Activated naive CD4-positive, alpha-beta T cell treated with anti-CD3 and anti-CD28 coated beads, Interleukin-2, amount 50 U/mL, for 24 hours (primary cell): ENCODE measurements around the gene PROZ.
A peak's percentile ranks its signal among the peaks of the same experiment; 100 is the strongest.

Experiments used
- H3K27ac Mint-ChIP-seq: one replicate; pipeline ENCODE4 v1.8.0; 2021; ENCODE audit warnings: mild to moderate bottlenecking, mixed read lengths
- H3K27me3 Mint-ChIP-seq: one replicate; pipeline ENCODE4 v1.8.0; 2021; ENCODE audit warnings: mixed read lengths
- H3K36me3 Mint-ChIP-seq: one replicate; pipeline ENCODE4 v1.8.0; 2021; ENCODE audit warnings: mixed read lengths
- H3K4me1 Mint-ChIP-seq: one replicate; pipeline ENCODE4 v1.8.0; 2021; ENCODE audit warnings: mixed read lengths
- H3K4me3 Mint-ChIP-seq: one replicate; pipeline ENCODE4 v1.8.0; 2021; ENCODE audit warnings: mild to moderate bottlenecking, mixed read lengths
- H3K9me3 Mint-ChIP-seq: one replicate; pipeline ENCODE4 v1.8.0; 2021; ENCODE audit warnings: mixed read lengths

PROZ gene

GRCh38 chr13:113190181-113190580 is 31.7 kb downstream of the PROZ start:
- H3K36me3 Mint-ChIP-seq: peaks cover 20% of the 10 kb centered on the region
- H3K4me3 Mint-ChIP-seq: no peak overlapping the region
- H3K9me3 Mint-ChIP-seq: no peaks in the 10 kb centered on the region
- no peak overlapping the region for H3K27ac Mint-ChIP-seq
- peaks cover 30% of the 10 kb centered on the region for H3K4me1 Mint-ChIP-seq
- no peaks in the 10 kb centered on the region for H3K27me3 Mint-ChIP-seq

GRCh38 chr13:113192279-113192678 is 33.8 kb downstream of the PROZ start:
- no peak overlapping the region for H3K27ac Mint-ChIP-seq
- no peak overlapping the region for H3K4me3 Mint-ChIP-seq
- H3K27me3 Mint-ChIP-seq: no peaks in the 10 kb centered on the region
- H3K4me1 Mint-ChIP-seq: peaks cover 15% of the 10 kb centered on the region
- no peaks in the 10 kb centered on the region for H3K9me3 Mint-ChIP-seq
- peaks cover 26% of the 10 kb centered on the region for H3K36me3 Mint-ChIP-seq

DNA sequence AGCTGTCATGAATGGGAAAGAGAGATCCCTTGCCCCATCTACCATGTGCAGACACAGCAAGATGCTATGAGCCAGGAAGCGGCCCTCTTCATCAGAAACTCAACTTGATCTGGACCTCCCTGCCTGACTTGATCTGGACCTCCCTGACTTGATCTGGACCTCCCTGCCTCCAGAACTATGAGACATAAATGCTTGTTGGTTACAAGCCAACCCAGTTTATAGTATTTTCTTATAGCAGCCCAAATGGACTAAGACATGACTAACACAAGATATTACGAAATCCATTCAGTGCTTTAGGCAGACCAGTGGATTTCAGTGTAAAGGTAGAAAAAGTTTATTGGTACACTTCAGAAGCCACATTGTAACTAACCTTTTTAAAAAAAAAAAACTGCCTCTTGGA is 34.5 kb downstream of the PROZ start:
- Mint-ChIP-seq H3K36me3 (peaks cover 25% of the 10 kb centered on the region), H3K27ac (no peak overlapping the region), H3K27me3 (no peaks in the 10 kb centered on the region), H3K4me3 (no peak overlapping the region), H3K4me1 (peaks cover 9% of the 10 kb centered on the region), H3K9me3 (no peaks in the 10 kb centered on the region)

GRCh38 chr13:113195360-113195759 is 36.9 kb downstream of the PROZ start:
- H3K36me3 Mint-ChIP-seq: peaks cover 16% of the 10 kb centered on the region
- H3K27me3 Mint-ChIP-seq: no peaks in the 10 kb centered on the region
- no peak overlapping the region for H3K27ac Mint-ChIP-seq
- H3K4me1 Mint-ChIP-seq: peaks cover 6% of the 10 kb centered on the region
- H3K9me3 Mint-ChIP-seq: no peaks in the 10 kb centered on the region
- no peak overlapping the region for H3K4me3 Mint-ChIP-seq

DNA sequence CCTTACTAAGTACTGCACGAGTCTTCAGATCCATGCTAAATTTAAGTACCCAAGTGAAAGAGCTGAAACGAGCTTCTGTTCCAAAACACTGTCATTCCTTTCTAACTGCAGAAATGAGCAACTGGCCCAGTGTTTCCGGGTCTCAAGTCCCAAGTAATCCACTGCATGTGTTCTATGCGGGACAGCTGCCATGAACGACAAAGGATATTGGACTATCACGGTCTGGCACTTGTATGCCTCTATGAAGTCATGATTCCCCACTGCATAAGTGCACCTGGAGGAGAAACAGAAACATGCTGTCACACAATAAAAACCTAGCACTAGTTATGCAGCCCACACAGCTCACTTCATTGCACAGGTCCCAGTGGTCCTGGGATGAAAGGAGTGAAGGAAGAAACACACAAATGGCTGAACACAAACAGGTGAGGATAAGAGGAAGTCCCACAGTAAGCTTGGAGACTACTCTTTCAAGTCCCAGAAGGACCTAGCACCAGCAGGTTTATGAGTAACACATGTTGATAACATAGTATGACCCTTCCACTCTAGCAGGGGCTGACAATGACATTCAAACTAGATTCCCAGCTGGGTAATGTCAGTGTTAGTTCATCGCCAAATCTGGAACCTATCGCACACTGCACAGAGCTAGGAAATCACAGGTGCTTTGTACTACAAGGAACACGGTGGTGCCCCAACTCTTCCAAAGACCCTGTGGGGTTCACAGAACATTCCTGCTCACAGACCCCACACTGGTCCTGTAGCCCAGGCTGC is 38.7 kb downstream of the PROZ start:
- Mint-ChIP-seq H3K36me3 (peaks cover 16% of the 10 kb centered on the region), H3K9me3 (no peaks in the 10 kb centered on the region), H3K27ac (no peak overlapping the region), H3K4me3 (no peak overlapping the region), H3K27me3 (no peaks in the 10 kb centered on the region), H3K4me1 (peaks cover 13% of the 10 kb centered on the region)

DNA sequence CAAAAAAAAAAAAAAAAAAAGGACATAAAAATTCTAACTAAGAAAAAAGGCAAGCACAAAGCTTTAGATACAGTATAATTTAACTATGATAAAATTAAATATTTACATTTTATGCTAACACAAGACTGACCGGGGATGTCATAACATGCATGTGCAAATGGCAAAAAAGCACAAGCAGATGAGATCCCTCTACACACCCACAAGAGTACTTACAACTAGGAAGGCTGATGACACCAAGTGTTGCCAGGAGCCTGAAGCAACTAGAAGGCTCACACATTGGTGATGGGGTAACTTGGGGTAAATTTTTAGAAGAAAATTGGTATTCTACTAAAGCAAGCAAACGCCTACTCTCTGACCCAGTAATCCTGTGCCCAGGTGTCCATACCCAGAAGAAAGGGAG is 43.4 kb downstream of the PROZ start:
- peaks cover 56% of the 10 kb centered on the region for H3K4me1 Mint-ChIP-seq
- H3K36me3 Mint-ChIP-seq: peaks cover 15% of the 10 kb centered on the region
- H3K9me3 Mint-ChIP-seq: no peaks in the 10 kb centered on the region
- no peak overlapping the region for H3K27ac Mint-ChIP-seq
- no peak overlapping the region for H3K4me3 Mint-ChIP-seq
- H3K27me3 Mint-ChIP-seq: no peaks in the 10 kb centered on the region

DNA sequence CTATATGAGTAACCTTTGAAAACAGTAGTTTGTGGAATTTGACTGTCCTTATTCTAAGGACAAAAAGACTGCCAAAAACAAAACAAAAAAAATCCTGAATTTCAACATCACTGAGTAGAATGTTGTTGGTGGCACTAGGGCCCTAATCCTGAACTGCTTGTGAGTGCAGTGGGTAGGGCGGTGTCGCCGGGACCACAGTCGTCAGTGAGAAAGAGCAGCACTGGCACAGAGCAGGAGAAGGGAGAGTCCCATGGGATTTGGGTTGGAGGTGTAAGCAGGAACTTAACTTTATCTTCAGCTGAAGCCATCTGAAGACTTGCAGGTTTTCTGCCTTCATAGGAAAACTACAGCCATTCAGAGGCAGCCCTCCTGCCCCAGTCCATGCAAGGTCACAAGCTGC is 44.5 kb downstream of the PROZ start:
- Mint-ChIP-seq H3K9me3 (no peaks in the 10 kb centered on the region), H3K27ac (no peak overlapping the region), H3K4me3 (no peak overlapping the region), H3K36me3 (peaks cover 20% of the 10 kb centered on the region), H3K27me3 (no peaks in the 10 kb centered on the region), H3K4me1 (peaks cover 67% of the 10 kb centered on the region)

GRCh38 chr13:113203507-113204377 is 45.3 kb downstream of the PROZ start:
- no peaks in the 10 kb centered on the region for H3K9me3 Mint-ChIP-seq
- no peak overlapping the region for H3K4me3 Mint-ChIP-seq
- peaks cover 18% of the 10 kb centered on the region for H3K36me3 Mint-ChIP-seq
- peaks cover 67% of the 10 kb centered on the region for H3K4me1 Mint-ChIP-seq
- H3K27ac Mint-ChIP-seq: peak overlapping the region; percentile 70
- no peaks in the 10 kb centered on the region for H3K27me3 Mint-ChIP-seq

DNA sequence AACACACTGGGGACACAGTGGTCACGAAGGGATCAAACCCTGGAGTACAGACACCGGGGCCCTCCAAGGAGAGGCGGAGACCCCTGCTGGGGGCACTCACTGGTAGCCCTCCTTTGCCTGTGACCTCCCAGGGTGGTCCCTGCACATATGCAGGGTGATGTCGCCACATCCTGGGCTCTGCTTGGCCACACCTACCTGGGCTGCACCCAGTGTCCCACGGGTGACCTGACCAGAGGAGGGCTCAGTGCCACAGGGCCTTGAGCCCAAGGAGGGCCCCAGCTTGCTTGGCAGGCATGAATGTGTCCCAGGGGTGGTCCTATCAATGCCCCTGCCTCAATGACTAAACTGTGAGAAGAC is 45.9 kb downstream of the PROZ start:
- H3K4me3 Mint-ChIP-seq: no peak overlapping the region
- H3K9me3 Mint-ChIP-seq: no peaks in the 10 kb centered on the region
- peak overlapping the region; percentile 70 for H3K27ac Mint-ChIP-seq
- no peaks in the 10 kb centered on the region for H3K27me3 Mint-ChIP-seq
- H3K36me3 Mint-ChIP-seq: peaks cover 18% of the 10 kb centered on the region
- peaks cover 67% of the 10 kb centered on the region for H3K4me1 Mint-ChIP-seq

GRCh38 chr13:113205428-113205931 is 47.0 kb downstream of the PROZ start:
- peak overlapping the region; percentile 94 for H3K4me3 Mint-ChIP-seq

DNA sequence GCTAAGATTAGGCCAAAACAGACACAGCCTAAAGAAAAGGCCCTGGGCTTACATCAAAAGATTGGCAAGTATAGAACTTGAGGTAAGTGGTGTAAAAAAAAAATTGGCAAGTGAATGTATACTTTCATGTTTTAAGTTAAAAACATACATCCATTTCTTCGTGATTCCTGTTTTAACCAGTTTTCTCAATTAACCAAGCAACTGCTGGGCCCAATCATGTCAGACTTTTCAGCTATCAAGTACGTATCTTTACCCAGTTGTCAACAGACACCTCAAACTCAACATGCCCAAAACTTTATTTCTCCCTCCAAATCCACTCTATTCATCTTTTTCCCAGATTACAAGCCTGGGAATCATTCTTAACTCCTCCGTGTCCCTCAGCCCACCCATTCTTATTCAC is 49.0 kb downstream of the PROZ start:
- Mint-ChIP-seq H3K27me3 (no peaks in the 10 kb centered on the region), H3K9me3 (no peaks in the 10 kb centered on the region), H3K27ac (peak overlapping the region; percentile 95), H3K36me3 (peaks cover 22% of the 10 kb centered on the region), H3K4me3 (peak overlapping the region; percentile 94), H3K4me1 (peaks cover 70% of the 10 kb centered on the region)

More at GRCh38 chr13:113205428-113205931, 47.0 kb downstream of the PROZ start:
- no peaks in the 10 kb centered on the region for H3K9me3 Mint-ChIP-seq
- no peaks in the 10 kb centered on the region for H3K27me3 Mint-ChIP-seq
- peaks cover 63% of the 10 kb centered on the region for H3K4me1 Mint-ChIP-seq
- H3K36me3 Mint-ChIP-seq: peaks cover 16% of the 10 kb centered on the region
- peak overlapping the region; percentile 59 for H3K27ac Mint-ChIP-seq

DNA sequence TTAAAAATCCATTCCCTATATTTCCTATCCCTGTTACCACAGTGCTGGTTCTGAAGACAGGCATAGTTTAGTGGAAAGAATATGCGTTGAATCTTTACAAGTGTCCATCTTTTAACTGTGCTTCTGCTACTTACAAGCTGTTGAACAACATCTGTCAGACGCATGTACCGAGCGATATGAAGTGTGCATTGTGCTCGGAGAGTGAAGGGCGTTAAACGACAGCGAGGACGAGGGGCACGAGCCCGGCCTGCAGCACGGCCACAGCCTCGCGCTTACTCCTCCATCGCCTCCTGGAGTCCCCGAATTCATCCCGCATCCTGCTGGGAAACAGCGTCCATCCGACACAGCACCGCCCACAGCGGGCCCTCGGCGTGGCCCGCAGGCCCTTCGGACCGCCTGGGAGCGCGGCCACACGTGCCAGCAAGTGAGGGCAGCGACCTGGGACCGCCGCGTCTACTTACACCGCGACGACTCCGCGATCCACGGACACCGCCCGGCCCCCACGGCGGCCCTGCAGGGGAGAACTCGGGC is 49.5 kb downstream of the PROZ start:
- Mint-ChIP-seq H3K36me3 (peaks cover 22% of the 10 kb centered on the region), H3K9me3 (no peaks in the 10 kb centered on the region), H3K27ac (peak overlapping the region; percentile 95), H3K4me1 (peaks cover 65% of the 10 kb centered on the region), H3K4me3 (peak overlapping the region; percentile 94), H3K27me3 (no peaks in the 10 kb centered on the region)

GRCh38 chr13:113208421-113209335 is 50.2 kb downstream of the PROZ start, which contains the start of gene PCID2:
Gene PCID2, minus strand, starts transcription at chr13:113208669. Its CDS starts 35 bp downstream, at chr13:113208634.
- H3K27ac Mint-ChIP-seq: peak within 1 kb of the TSS; percentile 95
- H3K4me3 Mint-ChIP-seq: peak within 1 kb of the TSS; percentile 94
- H3K9me3 Mint-ChIP-seq: no peaks in the 10 kb centered on the region
- H3K27me3 Mint-ChIP-seq: no peaks in the 10 kb centered on the region
- H3K4me1 Mint-ChIP-seq: peaks cover 58% of the 10 kb centered on the region
- peaks cover 22% of the 10 kb centered on the region for H3K36me3 Mint-ChIP-seq

DNA sequence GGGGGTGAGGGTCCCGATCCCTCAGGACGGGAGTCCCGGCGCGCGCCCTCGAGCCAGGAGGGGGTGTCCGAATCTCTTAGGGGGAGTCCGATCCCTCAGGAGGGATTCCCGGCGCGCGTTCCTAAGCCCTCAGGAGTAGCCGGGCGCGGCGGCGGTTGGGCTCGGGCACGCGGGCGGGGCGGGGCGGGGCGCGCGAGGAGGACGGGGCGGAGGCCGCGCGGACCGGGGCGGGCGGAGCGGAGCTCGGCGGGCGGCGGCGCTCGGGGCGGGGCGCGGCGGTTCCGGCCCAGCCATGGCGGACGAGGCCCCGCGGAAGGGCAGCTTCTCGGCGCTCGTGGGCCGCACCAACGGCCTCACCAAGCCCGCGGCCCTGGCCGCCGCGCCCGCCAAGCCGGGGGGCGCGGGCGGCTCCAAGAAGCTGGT is 50.9 kb downstream of the PROZ start, which contains the start of gene CUL4A:
TSS of gene CUL4A (plus strand) at position 278 of the 423 bp plus-strand sequence. CDS start at position 293, 15 bp downstream.
- H3K36me3 Mint-ChIP-seq: peaks cover 22% of the 10 kb centered on the region
- H3K9me3 Mint-ChIP-seq: no peaks in the 10 kb centered on the region
- H3K27me3 Mint-ChIP-seq: no peaks in the 10 kb centered on the region
- H3K4me1 Mint-ChIP-seq: peaks cover 53% of the 10 kb centered on the region
- H3K4me3 Mint-ChIP-seq: peak within 1 kb of the TSS; percentile 94
- peak within 1 kb of the TSS; percentile 91 for H3K27ac Mint-ChIP-seq
